ACHN (cell line): Measurements from ENCODE around the gene NUDT4.
"Not testable (repeated sequence)": the region's sequence is repeated elsewhere in the genome, so short reads cannot be mapped to it uniquely, and the experiment has no call there.

Source experiments
- DNase-seq: peaks from one replicate; pipeline ENCODE4 v3.0.0-alpha.2; 2015
- in situ Hi-C: cut with HindIII; loops from 2 replicates; pipeline ENCODE4 v1.10.0; 2017; ENCODE audit warnings: low sequenced_read_pairs, low pct_ligation_motif_present, low pct_unique_long_range_greater_than_20kb

Gene NUDT4

DNA sequence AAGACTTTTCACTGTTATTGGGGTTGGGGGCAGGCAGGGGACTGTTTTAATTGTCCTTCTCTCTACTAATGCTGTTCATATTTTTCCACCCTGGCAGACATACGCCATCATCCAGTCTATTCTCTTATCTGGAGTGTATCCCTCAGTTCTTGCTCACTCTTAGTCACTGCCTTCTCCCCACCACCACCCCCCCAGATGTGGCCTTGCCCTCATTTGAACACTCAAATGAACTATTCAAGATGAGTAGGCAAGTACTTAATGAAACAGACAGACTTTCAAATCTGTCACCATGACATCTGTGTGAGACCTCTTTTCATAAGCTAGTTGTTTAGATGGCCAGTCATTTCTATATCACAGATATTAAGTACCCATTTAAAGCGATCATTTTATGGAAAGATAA, 10.1 kb downstream of the NUDT4 start:
- no peak for DNase-seq
- in situ Hi-C loops: loop anchor here (25.0 kb wide), 1 partner anchor 375 kb away; no protein-coding TSS in a partner anchor

DNA sequence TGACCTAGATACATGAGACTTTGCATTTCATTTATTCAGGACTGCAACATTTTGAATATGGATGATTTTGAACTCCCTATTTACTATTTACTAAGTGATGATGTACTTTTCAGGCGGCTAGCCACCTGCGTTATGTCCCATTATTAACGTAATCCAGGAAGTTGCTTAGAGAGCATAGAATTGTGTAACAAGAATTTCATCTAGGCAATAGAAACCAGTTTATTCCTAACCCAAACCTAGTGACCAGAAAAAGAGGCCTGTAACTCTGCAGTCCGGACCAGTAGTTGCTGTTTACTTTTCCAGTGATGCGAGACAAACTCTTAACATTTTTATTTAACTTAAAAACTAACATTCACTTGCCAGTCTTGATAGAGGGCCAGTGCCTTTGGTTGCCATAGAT, 12.3 kb downstream of the NUDT4 start:
- in situ Hi-C loops: loop anchor here (25.0 kb wide), 1 partner anchor 378 kb away; no protein-coding TSS in a partner anchor
- no peak for DNase-seq

DNA sequence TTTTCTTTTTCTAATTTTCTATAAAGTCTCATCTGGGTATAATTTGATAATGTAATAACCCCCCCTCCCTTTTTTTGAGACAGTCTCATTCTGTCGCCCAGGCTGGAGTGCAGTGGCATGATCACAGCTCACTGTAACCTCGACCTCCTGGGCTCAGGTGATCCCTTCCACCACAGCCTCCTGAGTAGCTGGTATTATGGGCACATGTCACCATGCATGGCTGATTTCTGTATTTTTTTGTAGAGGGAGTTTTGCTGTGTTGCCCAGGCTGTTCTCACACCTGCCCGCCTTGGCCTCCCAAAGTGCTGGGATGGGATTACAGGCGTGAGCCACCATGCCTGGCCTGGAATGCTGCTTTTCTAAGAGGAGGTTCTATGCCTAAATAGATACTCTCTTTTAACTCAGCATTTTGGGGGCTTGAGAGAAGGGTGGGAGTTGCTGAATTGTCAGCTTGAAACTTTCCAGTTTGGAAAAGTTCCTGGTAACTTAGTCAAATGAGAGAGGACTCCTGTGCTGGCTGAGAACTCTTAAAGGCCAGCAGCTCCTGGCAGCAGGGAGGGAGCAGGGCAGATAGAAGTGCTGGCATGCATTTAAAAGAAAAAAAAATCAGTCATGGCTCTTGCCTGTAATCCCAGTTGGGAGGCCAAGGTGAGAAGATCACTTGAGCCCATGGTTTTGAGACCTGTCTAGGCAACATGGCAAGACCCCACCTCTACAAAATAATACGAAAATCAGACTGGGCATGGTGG, 13.0 kb downstream of the NUDT4 start:
- in situ Hi-C loops: loop anchor here (25.0 kb wide), 1 partner anchor 378 kb away; no protein-coding TSS in a partner anchor
- no peak for DNase-seq

DNA sequence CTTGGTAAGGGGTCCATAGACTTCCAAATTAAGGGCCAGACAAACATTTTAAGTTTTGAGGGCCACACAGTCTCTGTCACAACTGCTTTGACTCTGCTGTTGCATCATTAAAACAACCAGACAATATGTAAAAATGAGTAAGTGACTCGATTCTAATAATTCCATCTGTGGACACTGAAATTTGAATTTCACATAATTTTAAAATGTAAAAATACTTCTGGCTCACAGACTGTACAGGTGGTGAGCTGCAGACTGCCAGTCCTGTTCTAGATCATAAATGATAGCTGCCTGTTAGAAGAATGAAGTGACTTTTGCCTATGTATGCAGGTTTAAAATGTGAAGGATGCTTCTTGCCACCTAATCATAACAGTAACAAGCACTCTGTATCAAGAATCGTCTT, 15.7 kb downstream of the NUDT4 start:
- no peak for DNase-seq
- in situ Hi-C loops: loop anchor here (25.0 kb wide), 1 partner anchor 381 kb away; no protein-coding TSS in a partner anchor

DNA sequence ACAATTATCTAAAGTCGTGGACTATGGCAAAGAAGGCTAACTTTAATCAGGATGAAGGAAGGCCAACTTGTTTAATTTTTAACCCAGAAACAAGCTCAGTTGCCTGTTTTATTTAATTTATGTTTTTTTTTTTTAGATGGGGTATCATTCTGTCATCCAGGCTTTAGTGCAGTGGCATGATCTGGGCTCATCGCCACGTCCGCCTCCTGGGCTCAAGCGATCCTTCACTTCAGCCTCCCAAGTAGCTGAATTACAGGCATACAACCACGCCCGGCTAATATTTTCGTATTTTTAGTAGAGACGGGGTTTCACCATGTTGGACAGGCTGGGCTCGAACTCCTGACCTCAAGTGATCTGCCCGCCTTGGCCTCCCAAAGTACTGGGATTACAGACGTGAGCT, 19.7 kb downstream of the NUDT4 start:
- DNase-seq: no peak
- in situ Hi-C loops: loop anchor here (25.0 kb wide), 1 partner anchor 385 kb away; no protein-coding TSS in a partner anchor

DNA sequence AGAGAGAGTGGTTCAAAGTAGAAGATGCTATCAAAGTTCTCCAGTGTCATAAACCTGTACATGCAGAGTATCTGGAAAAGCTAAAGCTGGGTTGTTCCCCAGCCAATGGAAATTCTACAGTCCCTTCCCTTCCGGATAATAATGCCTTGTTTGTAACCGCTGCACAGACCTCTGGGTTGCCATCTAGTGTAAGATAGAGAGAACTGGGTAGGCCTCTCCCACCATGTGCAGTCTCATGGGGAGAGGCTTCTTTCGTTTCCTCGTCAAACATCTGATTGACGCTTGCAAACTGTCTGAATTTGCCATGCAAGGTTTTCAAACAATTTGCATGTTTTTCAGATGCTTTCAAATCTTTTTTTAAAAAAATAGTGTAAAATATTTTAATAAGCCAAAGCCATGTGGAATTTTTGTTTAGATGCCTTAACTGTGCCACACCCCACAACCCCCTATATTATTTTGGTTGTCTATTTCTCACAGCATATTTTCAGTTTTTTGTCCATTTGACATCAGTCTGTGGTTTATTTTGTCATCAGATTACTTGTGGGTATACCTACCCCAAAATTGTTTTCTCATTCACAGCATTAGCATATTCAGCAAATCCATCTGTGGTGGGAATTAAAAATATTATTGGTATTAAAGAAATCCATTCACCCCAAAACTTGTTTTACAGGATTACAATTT, 21.6 kb downstream of the NUDT4 start:
- in situ Hi-C loops: loop anchor here (25.0 kb wide), 1 partner anchor 387 kb away; no protein-coding TSS in a partner anchor
- not testable (repeated sequence) for DNase-seq

DNA sequence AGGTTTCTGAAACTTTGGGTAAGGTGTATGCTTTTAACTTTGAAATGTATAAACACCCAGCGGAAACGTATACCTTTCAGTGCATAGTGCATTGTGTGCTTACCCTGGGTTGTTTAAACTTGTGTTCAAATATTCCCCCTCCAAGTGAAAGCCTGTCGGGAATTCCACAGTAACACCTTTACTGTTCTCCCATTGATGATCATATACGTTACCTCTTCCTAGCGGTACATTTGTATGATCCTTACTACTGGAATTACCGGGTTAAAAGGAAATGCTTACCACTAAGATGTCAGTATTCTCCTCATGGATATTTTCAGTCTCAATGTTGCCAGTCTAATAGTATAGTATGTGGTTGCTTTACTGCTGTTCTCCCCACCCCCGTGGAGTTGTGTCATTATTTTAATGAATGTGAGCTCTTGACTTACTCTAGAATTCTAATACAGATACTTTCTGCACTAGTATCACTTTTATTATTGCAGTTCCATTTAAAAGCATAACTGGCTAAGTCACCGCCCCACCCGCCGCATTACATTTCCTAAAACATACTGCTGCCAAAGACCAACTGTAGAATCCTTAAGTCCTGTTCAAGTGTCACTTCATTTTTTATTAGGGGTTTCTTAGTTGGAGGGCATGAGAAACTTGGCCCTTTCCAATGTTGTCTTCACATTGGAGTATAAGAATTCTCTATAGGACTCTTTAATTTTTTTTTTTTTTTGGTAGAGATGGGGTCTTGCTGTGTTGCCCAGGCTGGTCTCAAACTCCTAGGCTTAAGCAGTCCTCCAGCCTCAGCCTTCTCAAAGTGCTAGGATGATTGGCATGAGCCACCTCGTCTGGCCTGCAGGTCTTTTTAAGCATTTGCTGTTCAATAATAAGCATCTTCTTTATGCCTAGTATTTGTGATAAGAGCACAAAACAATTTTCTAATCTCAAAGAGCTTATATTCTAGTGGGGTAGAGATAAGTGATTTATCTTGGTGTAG, 24.9 kb downstream of the NUDT4 start:
- in situ Hi-C loops: no loop called here
- DNase-seq: no peak

DNA sequence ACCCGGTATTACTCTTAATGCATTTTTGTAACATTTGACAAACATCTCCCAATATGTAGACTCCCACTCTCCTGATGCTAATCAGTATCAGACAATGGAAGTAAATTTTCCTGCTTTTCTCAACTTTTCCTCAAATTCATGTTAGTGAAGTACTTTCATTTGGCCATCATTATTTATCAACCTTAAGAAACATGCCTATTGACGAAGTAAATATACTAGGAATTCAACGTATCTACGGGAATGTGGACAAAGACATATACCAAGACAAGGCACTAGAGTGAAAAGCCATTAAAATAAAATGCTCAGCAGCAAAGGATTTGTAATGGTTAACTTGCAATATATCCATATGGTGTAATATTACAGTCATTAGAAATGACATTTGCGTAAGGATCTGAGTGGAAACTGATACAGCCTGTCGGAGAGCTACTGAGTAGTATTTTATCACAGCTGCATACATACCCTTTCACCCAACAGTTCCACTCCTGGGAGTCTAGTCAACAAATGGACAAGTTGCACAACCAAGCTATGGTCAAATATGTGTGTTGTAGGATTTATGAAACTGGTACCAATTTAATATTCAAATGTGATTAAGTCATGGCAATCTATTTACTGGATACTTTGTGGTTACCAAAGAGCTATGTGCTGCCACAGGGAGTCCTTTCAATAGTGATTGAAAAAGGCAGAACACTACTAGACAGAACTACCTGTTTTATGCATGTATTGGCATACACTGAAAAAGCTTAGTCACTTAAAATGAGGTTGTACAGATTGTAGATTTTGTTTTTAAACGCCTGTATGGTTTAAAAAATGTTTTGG, 26.5 kb downstream of the NUDT4 start:
- in situ Hi-C loops: no loop called here
- DNase-seq: no peak

DNA sequence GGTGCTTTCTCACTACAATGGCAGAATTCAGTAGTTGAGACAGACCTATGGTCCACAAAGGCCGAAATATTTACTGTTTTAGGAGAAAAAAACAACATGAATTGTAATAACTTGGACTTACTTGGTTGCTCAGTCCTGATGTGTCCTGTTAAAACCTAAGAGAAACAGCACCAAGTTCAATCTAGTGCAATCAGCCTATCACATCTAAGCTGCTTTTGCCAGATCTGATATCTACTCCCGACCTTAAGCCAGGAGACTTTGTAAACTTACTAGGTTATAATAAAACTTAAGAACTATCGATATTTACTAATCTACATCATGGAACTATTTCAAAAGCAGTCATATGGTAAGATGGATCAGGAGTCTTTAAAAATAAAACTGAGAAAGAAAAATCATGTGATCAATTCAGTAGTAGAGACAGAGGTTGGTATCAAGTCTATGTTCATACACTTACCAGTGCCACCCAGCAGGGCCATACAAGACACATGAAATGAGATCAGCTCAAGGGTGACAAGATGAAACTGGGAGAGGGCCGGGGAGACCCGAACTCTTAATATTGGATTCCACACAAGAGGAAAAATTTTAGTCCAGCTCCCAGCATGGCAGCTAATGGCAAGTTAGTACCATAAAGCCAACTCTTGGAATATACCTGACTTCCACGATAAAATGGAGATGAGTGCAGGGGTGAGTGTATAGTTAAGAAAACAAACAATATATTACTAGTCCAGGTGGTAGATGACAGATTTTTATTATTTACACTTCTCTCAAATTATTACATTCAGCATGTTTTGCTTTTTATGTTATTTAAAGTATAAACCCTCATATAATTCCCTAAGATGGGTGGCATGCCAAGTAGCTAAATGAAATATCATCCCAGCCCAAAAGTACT, 27.5 kb downstream of the NUDT4 start:
- DNase-seq: no peak
- in situ Hi-C loops: no loop called here

DNA sequence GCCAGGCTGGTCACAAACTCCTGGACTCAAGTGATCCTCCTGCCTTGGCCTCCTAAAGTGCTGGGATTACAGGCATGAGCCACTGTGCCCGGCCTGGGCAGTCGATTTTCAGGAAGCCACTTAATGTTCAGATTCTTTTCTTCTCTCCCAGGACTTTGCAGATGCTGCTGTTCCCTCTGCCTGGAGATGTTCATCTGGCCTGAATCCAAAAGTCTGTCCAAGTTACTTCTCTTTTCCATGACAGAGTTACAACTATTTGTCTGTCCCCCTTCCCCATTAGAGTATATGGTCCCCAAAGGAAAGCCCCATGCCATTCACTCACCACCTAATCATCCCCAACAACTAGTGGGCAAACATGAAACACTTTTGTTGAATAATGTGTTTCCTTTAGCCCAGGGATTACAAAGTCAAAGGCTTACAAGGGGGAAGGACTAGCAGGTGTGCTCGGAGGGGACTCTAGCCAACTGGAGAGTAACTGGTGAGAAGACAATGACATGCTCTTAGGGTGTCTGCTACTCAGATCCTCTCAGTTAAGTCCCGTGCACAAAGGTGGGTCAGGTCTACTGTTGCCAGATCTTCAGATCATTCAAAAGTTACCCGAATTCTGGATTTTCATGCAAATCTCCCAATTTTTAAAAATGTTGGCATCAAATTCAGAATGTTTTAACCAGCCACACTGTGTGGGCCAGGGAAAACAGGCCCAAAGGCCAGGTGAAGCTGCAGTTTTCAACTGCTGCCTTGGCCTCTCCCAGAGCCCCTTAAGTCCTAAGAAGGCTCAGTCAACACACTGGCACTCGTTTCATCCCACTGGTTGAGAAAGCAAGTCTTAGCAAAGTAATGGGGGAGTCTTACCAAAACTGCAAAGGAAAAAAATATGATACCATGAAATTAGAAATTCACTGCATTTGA, 29.6 kb downstream of the NUDT4 start:
- in situ Hi-C loops: no loop called here
- DNase-seq: no peak

DNA sequence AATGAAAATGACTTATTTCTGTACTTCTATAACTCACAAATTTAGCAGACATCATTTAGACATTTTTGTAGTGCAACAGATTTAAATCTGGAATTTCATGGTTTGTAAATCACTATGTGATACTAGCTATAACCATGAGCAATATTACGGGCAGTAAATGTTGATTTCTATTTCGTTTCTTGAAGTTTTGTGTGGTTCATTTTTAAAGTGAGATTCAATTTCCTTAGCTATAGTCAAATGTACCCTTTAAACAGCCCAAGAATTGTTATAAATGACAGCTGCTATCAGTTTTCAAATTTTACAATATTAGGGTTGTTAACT, 30.2 kb downstream of the NUDT4 start:
- no peak for DNase-seq
- in situ Hi-C loops: no loop called here

DNA sequence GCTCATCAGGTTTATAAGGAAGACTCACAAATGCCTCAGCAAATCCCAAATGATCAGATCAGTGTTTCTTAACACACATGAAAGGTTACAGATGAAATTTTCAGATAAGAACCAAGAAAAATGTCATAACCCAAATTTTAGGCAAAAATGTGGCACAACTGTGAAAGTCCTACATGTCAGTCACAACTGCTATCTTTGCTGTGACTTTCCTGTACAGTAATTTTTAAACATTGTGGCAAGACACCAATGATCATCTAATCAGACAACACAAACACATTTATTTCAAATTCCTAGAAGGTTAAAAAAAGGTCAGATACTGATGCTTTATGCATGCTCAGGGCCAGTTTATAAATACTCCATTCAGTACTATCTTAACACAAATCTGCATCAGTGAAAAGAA, 31.1 kb downstream of the NUDT4 start:
- in situ Hi-C loops: no loop called here
- DNase-seq: no peak

DNA sequence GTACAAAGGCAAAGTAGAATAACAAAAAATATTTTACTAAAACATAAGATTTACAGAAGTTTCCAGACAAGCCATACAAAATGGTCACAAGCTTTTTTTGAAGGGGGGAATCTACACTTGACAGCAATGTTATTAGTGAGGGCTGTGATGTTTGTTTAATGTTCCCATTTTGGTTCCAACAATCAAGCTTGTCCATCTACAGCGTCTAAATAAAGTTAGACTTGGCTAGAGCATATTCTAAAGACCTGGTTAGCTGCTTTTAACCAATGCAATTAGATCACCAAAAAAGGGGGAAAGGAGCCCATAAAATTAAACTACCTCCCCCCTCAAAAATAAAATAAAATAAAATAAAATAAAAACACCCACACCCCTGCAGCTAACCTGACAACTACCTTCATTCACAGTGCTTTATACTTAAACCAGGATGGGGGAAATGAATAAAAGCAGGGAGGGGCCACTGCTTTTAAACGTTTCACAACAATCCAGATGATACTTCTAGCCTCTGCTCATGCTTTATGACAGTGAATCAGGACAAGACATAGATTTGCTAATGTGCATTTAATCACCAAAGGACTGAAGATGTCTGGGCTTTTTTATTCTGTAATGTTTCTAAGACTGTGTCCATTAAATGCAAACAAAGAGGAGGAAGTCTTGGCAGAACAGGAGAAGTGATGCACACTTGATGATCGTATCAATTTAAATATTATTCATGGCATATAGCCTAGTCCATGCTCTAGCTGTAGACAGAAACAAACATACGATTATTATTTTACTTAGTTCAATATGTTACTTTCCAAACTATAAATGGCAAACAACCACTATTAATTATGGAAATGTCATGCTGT, 31.8 kb downstream of the NUDT4 start:
- DNase-seq, in situ Hi-C loops: not testable (repeated sequence)

DNA sequence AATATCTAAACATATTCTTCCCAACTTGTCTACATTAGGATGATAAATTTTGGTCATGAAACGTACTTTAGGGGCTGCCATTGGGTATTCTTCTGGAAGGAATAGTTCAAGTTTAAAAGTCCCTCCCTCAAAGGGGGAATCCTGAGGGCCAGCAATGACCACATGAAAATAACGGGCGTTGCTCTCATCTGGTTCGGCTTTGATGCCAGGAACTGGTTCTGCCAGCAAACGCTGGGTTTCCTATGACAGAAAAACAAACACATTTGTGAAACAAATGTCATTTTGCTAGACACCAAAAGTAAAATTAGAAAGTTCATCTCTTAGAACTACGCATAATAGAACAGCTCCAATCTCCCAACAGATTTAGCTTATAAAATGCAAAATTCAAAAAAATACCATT, 33.3 kb downstream of the NUDT4 start:
- in situ Hi-C loops: not testable (repeated sequence)

DNA sequence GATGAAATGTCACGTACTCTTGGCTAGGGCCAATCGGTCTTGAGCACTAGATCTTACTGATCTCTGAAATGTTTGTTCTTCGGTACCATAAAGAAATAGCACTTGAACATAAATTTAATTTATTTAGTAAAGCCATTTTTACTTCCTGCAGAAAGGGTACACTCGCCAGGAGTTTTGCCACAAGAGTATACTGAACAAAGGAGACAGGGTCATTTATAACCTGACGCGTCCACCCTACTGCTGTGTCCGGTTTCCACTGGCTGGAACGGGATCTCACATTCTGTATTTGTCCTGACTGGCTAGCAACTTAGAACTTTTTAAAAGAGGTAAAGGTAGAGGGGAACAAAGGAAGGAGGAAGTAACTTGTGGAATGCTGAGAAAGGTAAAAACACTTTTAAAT, 34.7 kb downstream of the NUDT4 start:
- DNase-seq, in situ Hi-C loops: not testable (repeated sequence)

More for the DNA sequence above, 33.3 kb downstream of the NUDT4 start:
- DNase-seq: not testable (repeated sequence)
